Measurements from ENCODE around the gene SLC38A10.

SLC38A10 gene

GRCh38 chr17:81272616-81273015, 22.5 kb downstream of the SLC38A10 start:
- no peak for TF ChIP-seq CTCF (IDR thresholded peaks at IDR 0.05)
- Histone ChIP-seq H3K36me3 (peaks cover 67% of the 10 kb centered on the region), H3K27ac (peak overlapping the region; percentile 82), H3K4me1 (ENCODE audit: control insufficient read depth in 1 of 2, insufficient read depth in 1 of 2, low read depth in 1 of 2, low read length in 1 of 2) (peaks cover 63 to 66% of the 10 kb centered on the region in 2 experiments), H3K9me3 (no peaks in the 10 kb centered on the region), H3K27me3 (no peaks in the 10 kb centered on the region), H3K4me3 (ENCODE audit: low read depth in 1 of 2, low read length in 1 of 2) (peak overlapping the region; percentile 12 to 24)

GRCh38 chr17:81271226-81271625, 23.9 kb downstream of the SLC38A10 start:
- H3K4me1 ChIP-seq (ENCODE audit: control insufficient read depth in 1 of 2, insufficient read depth in 1 of 2, low read depth in 1 of 2, low read length in 1 of 2) = peaks cover 77 to 80% of the 10 kb centered on the region in 2 experiments
- no peak for TF ChIP-seq CTCF (IDR thresholded peaks at IDR 0.05)
- peak overlapping the region; percentile 67 for H3K27ac ChIP-seq
- H3K27me3 ChIP-seq = no peaks in the 10 kb centered on the region
- no peak overlapping the region for H3K4me3 ChIP-seq (ENCODE audit: low read depth in 1 of 2, low read length in 1 of 2)
- no peaks in the 10 kb centered on the region for H3K9me3 ChIP-seq
- peaks cover 53% of the 10 kb centered on the region for H3K36me3 ChIP-seq

DNA sequence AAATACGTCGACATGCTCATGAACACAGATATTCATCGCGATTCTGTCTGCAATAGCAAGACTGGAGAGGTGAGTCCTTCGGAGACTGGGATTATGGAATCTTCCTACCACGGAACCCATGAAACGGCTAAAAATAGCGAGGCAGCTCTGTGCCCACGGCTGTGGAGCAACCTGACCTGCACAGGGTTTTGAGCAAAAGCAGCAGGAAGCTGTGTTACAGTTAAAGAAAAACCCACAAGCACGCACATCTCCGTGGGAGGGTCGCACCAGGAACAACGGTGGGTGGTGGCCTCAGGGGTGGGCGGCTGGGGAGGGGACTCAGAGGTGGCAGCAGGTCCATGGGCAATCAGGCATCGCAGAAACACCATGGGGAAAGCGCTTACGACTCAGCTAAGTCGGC, 24.8 kb downstream of the SLC38A10 start:
- peak overlapping the region; percentile 67 for H3K27ac ChIP-seq
- H3K36me3 ChIP-seq = peaks cover 54% of the 10 kb centered on the region
- no peaks in the 10 kb centered on the region for H3K27me3 ChIP-seq
- H3K4me1 ChIP-seq (ENCODE audit: control insufficient read depth in 1 of 2, insufficient read depth in 1 of 2, low read depth in 1 of 2, low read length in 1 of 2) = peaks cover 86 to 89% of the 10 kb centered on the region in 2 experiments
- TF ChIP-seq CTCF (IDR thresholded peaks at IDR 0.05) = no peak
- H3K4me3 ChIP-seq (ENCODE audit: low read depth in 1 of 2, low read length in 1 of 2) = no peak overlapping the region
- H3K9me3 ChIP-seq = no peaks in the 10 kb centered on the region

DNA sequence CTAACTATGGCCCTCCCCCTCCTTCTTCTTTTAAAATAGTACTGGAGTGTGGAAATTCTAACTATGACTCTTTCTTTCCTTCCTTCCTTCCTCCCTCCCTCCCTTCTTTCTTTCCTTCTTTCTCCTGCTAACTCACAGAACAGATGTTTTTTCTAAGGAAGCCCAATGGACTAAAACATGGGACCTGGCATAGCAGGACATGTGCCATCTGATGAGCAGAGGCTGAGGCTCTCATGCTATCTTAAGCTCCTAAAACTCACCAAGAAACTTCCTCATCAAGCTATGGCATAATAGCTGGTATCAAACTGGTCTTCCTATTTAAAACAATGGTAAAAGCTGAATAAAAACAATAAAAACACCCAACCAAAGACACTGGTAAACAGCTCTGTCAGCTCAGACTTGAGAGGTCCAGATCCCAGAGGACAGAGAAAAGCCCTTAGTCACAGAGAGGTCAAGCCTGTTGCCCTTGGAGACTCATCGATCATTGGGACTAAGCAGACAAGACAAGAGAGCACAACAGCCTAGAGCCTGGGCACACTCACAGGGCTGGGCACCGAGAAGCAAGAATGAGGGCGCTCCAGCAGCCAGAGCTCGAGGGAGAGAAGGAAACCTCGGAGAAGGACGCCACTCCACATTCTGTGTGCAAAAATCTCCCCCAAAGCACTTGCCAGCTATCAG, 27.6 kb downstream of the SLC38A10 start:
- Histone ChIP-seq H3K4me3 (ENCODE audit: low read depth in 1 of 2, low read length in 1 of 2) (no peak overlapping the region), H3K9me3 (no peaks in the 10 kb centered on the region), H3K4me1 (ENCODE audit: control insufficient read depth in 1 of 2, insufficient read depth in 1 of 2, low read depth in 1 of 2, low read length in 1 of 2) (peaks cover 69% of the 10 kb centered on the region in 2 experiments), H3K27me3 (no peaks in the 10 kb centered on the region), H3K27ac (peak overlapping the region; percentile 74), H3K36me3 (peaks cover 58% of the 10 kb centered on the region)
- no peak for TF ChIP-seq CTCF (IDR thresholded peaks at IDR 0.05)

DNA sequence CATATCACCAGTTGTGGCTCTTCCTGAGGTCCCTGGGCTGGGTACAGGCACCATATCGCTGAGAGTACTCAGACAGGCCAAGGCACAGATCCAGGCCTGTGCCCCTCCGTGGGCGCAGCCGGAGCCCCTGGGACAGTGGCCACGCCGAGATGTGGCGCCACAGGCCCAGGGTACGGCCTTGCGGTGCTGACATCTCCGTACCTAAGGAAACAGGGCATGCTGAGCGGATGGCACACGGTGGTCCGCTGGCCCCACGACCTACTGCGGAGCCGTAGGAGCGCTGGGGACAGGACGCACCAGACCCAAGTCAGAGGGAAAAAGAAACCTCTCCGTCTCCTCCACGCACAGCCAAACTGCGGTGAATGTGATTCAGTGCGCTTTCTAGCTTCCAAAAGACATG, 29.5 kb downstream of the SLC38A10 start:
- peak overlapping the region; percentile 74 for H3K27ac ChIP-seq
- no peak overlapping the region for H3K4me3 ChIP-seq (ENCODE audit: low read depth in 1 of 2, low read length in 1 of 2)
- H3K4me1 ChIP-seq (ENCODE audit: control insufficient read depth in 1 of 2, insufficient read depth in 1 of 2, low read depth in 1 of 2, low read length in 1 of 2) = peaks cover 50 to 52% of the 10 kb centered on the region in 2 experiments
- no peaks in the 10 kb centered on the region for H3K27me3 ChIP-seq
- TF ChIP-seq CTCF (IDR thresholded peaks at IDR 0.05) = no peak
- H3K9me3 ChIP-seq = no peaks in the 10 kb centered on the region
- peaks cover 65% of the 10 kb centered on the region for H3K36me3 ChIP-seq
